GM12873 (cell line): ENCODE results near the gene ACVRL1.

ENCODE experiments used
- CTCF ChIP-seq: IDR thresholded peaks from 2 replicates; pipeline ENCODE4 v1.5.1; 2012; ENCODE audit warnings: low read depth, mild to moderate bottlenecking, moderate library complexity, low read length, control low read depth; ENCODE audit not compliant: insufficient read depth; ENCODE audit errors: missing control alignments

Gene ACVRL1

GRCh38 chr12:51887476-51888315 lies 19.6 kb upstream of the ACVRL1 start, which contains the start of gene ANKRD33:
Gene ANKRD33, plus strand, starts transcription at chr12:51888103. Its CDS starts 84 bp downstream, at chr12:51888187.
- no peak for TF ChIP-seq CTCF

DNA sequence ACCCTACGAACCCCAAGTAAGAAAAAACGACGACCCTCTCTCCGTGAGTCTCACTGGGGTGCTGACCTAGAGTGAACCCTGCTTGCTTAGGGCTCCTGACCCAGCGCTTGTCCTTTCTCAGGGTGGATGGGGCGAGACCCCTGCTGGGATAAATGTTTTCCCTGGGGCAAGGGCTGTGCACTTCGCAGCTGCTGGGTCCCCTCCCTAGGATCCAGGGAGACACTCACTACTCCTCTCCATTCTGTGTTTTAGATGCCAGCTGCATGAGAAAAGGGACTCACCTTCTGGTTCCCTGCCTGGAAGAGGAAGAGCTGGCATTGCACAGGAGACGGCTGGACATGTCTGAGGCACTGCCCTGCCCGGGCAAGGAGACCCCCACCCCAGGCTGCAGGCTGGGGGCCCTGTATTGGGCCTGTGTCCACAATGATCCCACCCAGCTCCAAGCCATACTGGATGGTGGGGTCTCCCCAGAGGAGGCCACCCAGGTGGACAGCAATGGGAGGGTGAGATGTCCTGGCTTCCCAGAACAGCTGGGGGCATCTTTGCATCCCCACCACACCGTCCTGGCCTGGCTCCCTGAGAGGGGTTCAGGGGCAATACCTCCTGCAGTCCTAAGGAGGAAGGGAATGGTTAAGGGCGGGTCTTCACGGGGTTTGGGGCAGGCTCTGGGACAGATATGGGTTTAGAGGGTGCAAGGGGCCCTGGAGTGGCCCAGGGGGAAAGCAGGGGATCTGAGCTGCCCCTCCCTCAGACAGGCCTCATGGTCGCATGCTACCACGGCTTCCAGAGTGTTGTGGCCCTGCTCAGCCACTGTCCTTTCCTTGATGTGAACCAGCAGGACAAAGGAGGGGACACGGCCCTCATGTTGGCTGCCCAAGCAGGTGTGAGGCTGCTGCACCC lies 18.7 kb upstream of the ACVRL1 start:
- TF ChIP-seq CTCF, result no peak

DNA sequence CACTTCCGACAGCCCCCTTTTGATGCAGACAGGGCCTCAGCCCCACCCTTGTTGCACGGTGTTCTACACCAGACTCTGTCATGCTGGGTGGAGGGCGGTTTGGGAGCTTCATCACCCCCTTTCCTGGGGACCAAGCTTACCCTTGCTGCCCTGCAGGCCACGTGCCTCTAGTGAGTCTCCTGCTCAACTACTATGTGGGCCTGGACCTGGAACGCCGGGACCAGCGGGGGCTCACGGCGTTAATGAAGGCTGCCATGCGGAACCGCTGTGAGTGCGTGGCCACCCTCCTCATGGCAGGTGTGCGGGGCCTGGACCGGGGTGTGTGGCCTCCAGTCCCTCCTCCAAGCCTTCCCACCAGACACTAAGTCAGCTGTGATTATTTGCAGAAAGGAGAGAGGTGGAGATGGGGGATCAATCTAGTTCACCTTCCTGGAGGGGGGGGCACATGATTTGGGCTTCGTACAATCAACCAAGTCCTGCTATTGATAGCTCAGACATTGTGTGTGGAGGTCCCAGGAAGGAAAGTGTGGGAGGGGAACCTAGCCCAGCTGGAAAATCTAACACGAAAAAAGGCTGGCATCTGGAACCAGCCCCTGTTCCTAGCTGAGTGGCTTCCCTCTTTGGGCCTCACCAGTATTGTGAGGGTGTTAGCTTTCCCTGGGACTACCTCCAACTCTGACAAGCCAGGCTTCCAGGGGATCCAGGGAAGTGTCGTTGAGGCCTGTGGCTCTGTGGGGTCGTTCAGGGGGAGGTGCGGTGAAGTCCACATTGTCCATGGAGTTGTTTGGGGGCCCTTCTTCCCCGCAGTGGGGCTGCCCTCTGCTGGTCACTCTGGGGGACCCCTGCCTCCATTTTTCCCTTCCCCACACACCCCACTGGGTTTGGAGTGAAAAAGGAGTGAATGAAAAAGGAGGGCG lies 17.8 kb upstream of the ACVRL1 start:
- peak; percentile 26 for TF ChIP-seq CTCF

- TF ChIP-seq CTCF, result no peak
Observed at GRCh38 chr12:51890133-51890464, 17.2 kb upstream of the ACVRL1 start.

- no peak for TF ChIP-seq CTCF
Observed at GRCh38 chr12:51890511-51891171, 16.7 kb upstream of the ACVRL1 start.

DNA sequence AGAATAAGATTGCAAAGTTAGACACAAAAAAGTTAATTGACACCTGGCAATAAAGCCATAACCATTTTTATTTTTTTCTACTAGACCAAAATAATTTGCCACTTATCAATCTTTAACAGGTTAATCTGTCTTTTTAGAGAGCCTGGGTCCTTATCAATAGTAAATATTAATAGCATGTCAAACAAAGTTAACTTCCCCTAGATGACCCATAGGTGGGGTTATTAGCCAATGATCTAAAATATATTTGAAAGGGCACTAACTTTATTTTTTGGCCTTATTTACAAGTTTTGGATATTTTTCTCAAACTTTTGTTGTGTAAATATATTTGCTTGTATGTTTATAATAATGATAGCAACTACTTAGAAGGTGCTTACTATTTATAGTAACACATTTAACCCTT lies 15.5 kb upstream of the ACVRL1 start:
- peak; percentile 23 for TF ChIP-seq CTCF
